GM18868 (cell line): Measurements from ENCODE around the gene DLL3.

Source experiments
- ATAC-seq: cut with Tn5 transposase; IDR thresholded peaks from one replicate; pipeline ENCODE4 v1.9.1; 2021; ENCODE audit warnings: mild to moderate bottlenecking, moderate library complexity; ENCODE audit not compliant: unreplicated experiment

DLL3 gene

GRCh38 chr19:39481229-39481545 is 17.6 kb upstream of the DLL3 start:
- no peak for ATAC-seq

- ATAC-seq = no peak
These were observed 17.1 kb upstream of the DLL3 start for GRCh38 chr19:39481676-39482075.

- ATAC-seq = no peak
These were observed 15.6 kb upstream of the DLL3 start for GRCh38 chr19:39483141-39483540.

- no peak for ATAC-seq
These were observed 9.0 kb upstream of the DLL3 start for GRCh38 chr19:39489756-39490155.

GRCh38 chr19:39492225-39492624 is 6.5 kb upstream of the DLL3 start:
- ATAC-seq = no peak

- ATAC-seq = no peak
These were observed 6.0 kb upstream of the DLL3 start for GRCh38 chr19:39492788-39493187.

GRCh38 chr19:39494661-39495060 is 4.1 kb upstream of the DLL3 start:
- ATAC-seq = no peak

GRCh38 chr19:39496063-39496462 is 2.7 kb upstream of the DLL3 start:
- no peak for ATAC-seq

- ATAC-seq = no peak
These were observed 1.1 kb upstream of the DLL3 start for GRCh38 chr19:39497701-39497995.

GRCh38 chr19:39497996-39498797 is 550 bp upstream of the DLL3 start:
- ATAC-seq = no peak

- no peak for ATAC-seq
These were observed 1.2 kb downstream of the DLL3 start for GRCh38 chr19:39499932-39500331.

GRCh38 chr19:39500543-39500942 is 1.8 kb downstream of the DLL3 start:
- ATAC-seq = no peak

GRCh38 chr19:39501340-39501739 is 2.6 kb downstream of the DLL3 start:
- no peak for ATAC-seq

GRCh38 chr19:39502640-39503417 is 4.1 kb downstream of the DLL3 start:
- no peak for ATAC-seq

- ATAC-seq = no peak
These were observed 7.8 kb downstream of the DLL3 start for GRCh38 chr19:39506598-39506943.

GRCh38 chr19:39506944-39507714 is 8.4 kb downstream of the DLL3 start:
- ATAC-seq = no peak

GRCh38 chr19:39507715-39508364 is 9.1 kb downstream of the DLL3 start:
- no peak for ATAC-seq

GRCh38 chr19:39508629-39509028 is 9.9 kb downstream of the DLL3 start:
- ATAC-seq = no peak

- no peak for ATAC-seq
These were observed 10.5 kb downstream of the DLL3 start for GRCh38 chr19:39509233-39509632.

GRCh38 chr19:39512988-39513387 is 14.2 kb downstream of the DLL3 start:
- no peak for ATAC-seq

- ATAC-seq = no peak
These were observed 16.2 kb downstream of the DLL3 start, which contains the start of gene SELENOV for GRCh38 chr19:39514840-39515550. Gene SELENOV (plus strand): TSS chr19:39515139. CDS start chr19:39515213, 74 bp downstream.
